ENCODE results near the gene DOK7. TPM values are rescaled to one million over a fixed set of nuclear protein-coding genes. Genes with fewer than 3 reads are reported as not detected.

The DOK7 gene
- total and polyA plus RNA-seq, 2 donors: 0.33 to 1.8 TPM

DNA sequence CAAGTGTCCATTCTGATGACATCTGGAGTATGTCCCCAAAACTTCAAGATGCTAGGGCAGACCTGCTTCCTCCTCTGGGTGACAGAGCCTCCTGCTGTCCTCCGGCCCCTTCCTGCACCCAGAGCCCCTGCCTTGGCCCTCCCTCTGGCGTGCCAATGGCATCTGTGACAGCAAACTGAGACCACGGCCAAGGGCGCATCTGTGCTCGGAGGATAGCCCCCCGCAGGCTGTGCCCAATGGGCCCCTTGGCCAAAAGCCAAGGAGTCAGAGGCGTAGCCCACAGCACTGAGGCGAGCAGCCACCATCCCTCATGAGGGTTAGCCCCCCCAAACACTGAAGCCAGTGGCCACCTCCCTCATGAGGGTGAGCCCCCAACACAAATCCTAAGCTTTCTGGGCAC, 61.2 kb downstream of the DOK7 start:
- DNase-seq (ENCODE audit: low read depth in 6 of 9, low spot score in 9 of 9): no peak
- Histone ChIP-seq H3K27me3 (ENCODE audit: control insufficient read depth in 2 of 2, insufficient read depth in 1 of 2, low read length in 1 of 2) (no peaks in the 10 kb centered on the region), H3K9me3 (ENCODE audit: control insufficient read depth in 2 of 2, insufficient read depth in 1 of 2, low read length in 1 of 2) (no peaks in the 10 kb centered on the region), H3K36me3 (ENCODE audit: control insufficient read depth in 2 of 2, insufficient read depth in 2 of 2, low read length in 1 of 2) (peaks cover 53 to 75% of the 10 kb centered on the region in 2 donors), H3K27ac (ENCODE audit: low read depth in 1 of 2, low read length in 1 of 2) (no peak overlapping the region), H3K4me3 (ENCODE audit: low read length in 2 of 2) (no peak overlapping the region), H3K4me1 (ENCODE audit: control insufficient read depth in 2 of 2, insufficient read depth in 2 of 2, low read length in 2 of 2) (no peaks in the 10 kb centered on the region)
- 96% methylated on average over 8 of the region's 8 CpGs for WGBS

DNA sequence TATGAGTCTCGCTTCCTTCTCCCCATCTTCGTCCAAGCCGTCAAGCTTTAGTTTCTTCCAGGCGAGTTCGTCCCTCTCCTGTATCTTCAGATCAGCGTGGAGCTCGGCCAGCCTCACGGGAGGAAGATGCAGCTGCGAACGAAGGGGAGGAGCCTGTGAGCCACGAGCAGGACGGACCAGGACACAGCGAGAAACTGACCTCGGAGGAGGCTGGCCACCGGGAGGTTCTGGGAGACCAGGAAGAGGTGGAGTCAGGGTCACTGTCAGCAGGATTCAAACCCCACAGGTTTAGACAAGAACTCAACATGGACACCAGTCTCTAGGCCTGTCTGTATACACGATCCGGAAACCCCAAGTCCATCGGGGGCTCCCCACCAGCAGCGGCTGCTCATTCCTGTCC, 61.8 kb downstream of the DOK7 start:
- peaks cover 47 to 72% of the 10 kb centered on the region in 2 donors for H3K36me3 ChIP-seq (ENCODE audit: control insufficient read depth in 2 of 2, insufficient read depth in 2 of 2, low read length in 1 of 2)

DNA sequence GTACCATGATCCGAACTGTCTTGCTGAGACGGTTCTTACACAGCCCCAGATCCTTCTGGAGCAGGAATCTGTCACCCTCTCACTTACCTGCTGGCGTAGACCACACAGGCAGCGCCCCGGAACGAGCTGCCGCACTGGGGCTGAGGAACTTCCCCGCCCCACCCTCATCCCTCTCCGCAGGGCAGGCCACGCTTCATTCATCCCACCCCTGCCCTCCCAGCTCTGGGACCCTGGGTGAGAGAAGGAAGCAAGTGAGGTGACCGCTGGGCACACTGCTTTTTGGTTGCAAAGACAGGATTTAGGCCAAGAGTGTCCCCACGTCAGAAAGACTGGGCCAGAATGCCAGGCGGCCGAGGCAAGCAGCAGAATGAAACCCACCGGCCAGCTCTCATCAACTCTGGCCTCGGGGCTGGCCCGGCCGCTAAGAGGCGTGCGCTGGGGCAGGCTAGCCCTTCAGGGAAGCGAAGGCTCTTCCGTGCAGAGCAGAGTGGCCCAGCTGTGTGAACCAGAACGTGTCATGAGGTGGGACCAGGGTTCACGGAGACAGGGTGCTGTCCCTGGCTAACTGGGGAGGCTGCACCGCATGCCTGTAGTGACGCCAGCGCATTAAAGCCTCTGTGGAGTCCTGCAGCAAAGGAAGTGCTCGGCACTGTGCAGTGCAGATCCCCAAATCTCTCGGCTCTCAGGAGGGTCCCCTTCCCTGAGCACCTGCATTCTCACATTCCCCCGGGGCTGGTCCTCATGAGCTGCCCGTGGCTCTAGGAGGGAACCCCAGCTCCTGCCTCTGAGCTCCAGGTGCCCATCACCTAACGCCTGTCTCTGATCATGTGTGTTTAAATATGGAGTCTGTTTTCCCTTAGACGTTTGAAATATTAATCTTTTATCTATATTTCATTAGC, 62.7 kb downstream of the DOK7 start:
- 97% methylated on average over 33 of the region's 33 CpGs for WGBS
- H3K36me3 ChIP-seq (ENCODE audit: control insufficient read depth in 2 of 2, insufficient read depth in 2 of 2, low read length in 1 of 2): peaks cover 40 to 63% of the 10 kb centered on the region in 2 donors

More for the DNA sequence above, 61.8 kb downstream of the DOK7 start:
- Histone ChIP-seq H3K9me3 (ENCODE audit: control insufficient read depth in 2 of 2, insufficient read depth in 1 of 2, low read length in 1 of 2) (no peaks in the 10 kb centered on the region), H3K27me3 (ENCODE audit: control insufficient read depth in 2 of 2, insufficient read depth in 1 of 2, low read length in 1 of 2) (no peaks in the 10 kb centered on the region), H3K4me3 (ENCODE audit: low read length in 2 of 2) (no peak overlapping the region), H3K4me1 (ENCODE audit: control insufficient read depth in 2 of 2, insufficient read depth in 2 of 2, low read length in 2 of 2) (no peaks in the 10 kb centered on the region), H3K27ac (ENCODE audit: low read depth in 1 of 2, low read length in 1 of 2) (no peak overlapping the region)
- WGBS: 96% methylated on average over 19 of the region's 19 CpGs
- DNase-seq (ENCODE audit: low read depth in 6 of 9, low spot score in 9 of 9): no peak

DNA sequence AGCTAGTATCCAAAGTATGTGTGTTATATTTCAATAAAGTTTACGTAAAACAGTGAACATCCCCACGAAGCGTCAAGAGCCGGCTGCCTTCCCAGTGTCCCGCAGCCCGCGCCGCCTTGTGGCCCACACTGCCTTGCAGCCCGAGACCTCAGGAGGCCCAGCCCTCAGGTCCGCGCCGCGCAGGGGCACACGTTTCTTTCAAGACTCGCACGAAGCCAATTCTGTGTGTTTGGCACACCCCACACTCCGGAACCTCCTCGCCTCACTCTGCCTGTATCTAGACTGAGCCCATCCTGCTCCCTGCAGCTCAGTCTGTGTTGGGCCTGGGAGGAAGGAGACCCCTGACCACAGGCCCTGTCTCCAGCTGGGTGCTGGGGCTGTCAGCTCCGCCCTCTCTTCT, 63.4 kb downstream of the DOK7 start:
- H3K4me3 ChIP-seq (ENCODE audit: low read length in 2 of 2): no peak overlapping the region
- H3K27me3 ChIP-seq (ENCODE audit: control insufficient read depth in 2 of 2, insufficient read depth in 1 of 2, low read length in 1 of 2): no peaks in the 10 kb centered on the region
- H3K36me3 ChIP-seq (ENCODE audit: control insufficient read depth in 2 of 2, insufficient read depth in 2 of 2, low read length in 1 of 2): peaks cover 33 to 56% of the 10 kb centered on the region in 2 donors
- WGBS: 97% methylated on average over 19 of the region's 19 CpGs
- H3K27ac ChIP-seq (ENCODE audit: low read depth in 1 of 2, low read length in 1 of 2): no peak overlapping the region
- no peak for DNase-seq (ENCODE audit: low read depth in 6 of 9, low spot score in 9 of 9)
- no peaks in the 10 kb centered on the region for H3K9me3 ChIP-seq (ENCODE audit: control insufficient read depth in 2 of 2, insufficient read depth in 1 of 2, low read length in 1 of 2)
- H3K4me1 ChIP-seq (ENCODE audit: control insufficient read depth in 2 of 2, insufficient read depth in 2 of 2, low read length in 2 of 2): peaks cover 12 to 13% of the 10 kb centered on the region in 2 donors

More for the DNA sequence above, 62.7 kb downstream of the DOK7 start:
- no peak for DNase-seq (ENCODE audit: low read depth in 6 of 9, low spot score in 9 of 9)
- Histone ChIP-seq H3K9me3 (ENCODE audit: control insufficient read depth in 2 of 2, insufficient read depth in 1 of 2, low read length in 1 of 2) (no peaks in the 10 kb centered on the region), H3K4me1 (ENCODE audit: control insufficient read depth in 2 of 2, insufficient read depth in 2 of 2, low read length in 2 of 2) (peaks cover 5 to 7% of the 10 kb centered on the region in 2 donors), H3K27ac (ENCODE audit: low read depth in 1 of 2, low read length in 1 of 2) (no peak overlapping the region), H3K4me3 (ENCODE audit: low read length in 2 of 2) (no peak overlapping the region), H3K27me3 (ENCODE audit: control insufficient read depth in 2 of 2, insufficient read depth in 1 of 2, low read length in 1 of 2) (no peaks in the 10 kb centered on the region)

DNA sequence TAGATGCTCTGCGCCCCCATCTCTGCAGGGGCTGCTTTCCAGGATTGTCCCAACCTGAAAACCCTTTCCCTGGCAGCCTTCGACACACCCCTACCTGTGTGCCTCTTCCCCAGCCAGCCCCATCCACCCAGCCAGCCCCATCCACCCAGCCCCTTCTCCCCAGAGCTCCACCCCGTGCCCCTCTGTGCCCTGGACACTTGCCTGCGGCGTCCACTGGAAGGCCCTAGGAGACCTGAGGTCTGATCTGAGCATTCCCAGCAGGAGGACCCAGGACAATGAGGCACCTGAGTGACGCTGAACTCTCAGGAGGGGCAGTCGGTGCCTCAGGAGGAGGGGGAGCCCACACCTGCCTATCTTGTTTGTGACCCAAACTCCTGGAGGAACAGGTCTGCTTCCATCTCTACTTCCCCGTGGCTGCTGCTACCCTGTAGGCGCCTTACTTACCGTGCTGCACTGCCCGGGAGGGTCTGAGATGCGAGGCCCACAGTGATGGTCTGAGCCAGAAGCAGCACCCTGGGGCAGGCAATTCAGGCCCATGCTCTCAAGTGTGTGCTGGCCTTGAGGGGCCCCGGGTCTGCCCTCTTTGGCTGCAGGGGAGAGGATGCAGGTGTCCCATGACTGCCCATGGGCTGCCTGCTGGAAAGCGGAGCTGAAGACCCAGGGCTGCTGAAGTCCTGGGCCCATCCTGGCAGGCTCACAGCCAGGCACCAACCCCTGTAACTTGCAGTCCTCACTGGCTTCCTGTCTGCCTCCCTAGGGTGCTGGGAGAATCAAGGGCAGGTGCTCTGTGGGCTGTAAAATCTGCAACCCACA, 64.2 kb downstream of the DOK7 start:
- Histone ChIP-seq H3K36me3 (ENCODE audit: control insufficient read depth in 2 of 2, insufficient read depth in 2 of 2, low read length in 1 of 2) (peaks cover 26 to 48% of the 10 kb centered on the region in 2 donors), H3K4me3 (ENCODE audit: low read length in 2 of 2) (no peak overlapping the region), H3K4me1 (ENCODE audit: control insufficient read depth in 2 of 2, insufficient read depth in 2 of 2, low read length in 2 of 2) (peaks cover 16% of the 10 kb centered on the region in 2 donors), H3K27me3 (ENCODE audit: control insufficient read depth in 2 of 2, insufficient read depth in 1 of 2, low read length in 1 of 2) (no peaks in the 10 kb centered on the region), H3K9me3 (ENCODE audit: control insufficient read depth in 2 of 2, insufficient read depth in 1 of 2, low read length in 1 of 2) (no peaks in the 10 kb centered on the region), H3K27ac (ENCODE audit: low read depth in 1 of 2, low read length in 1 of 2) (no peak overlapping the region)
- no peak for DNase-seq (ENCODE audit: low read depth in 6 of 9, low spot score in 9 of 9)
- WGBS: 96% methylated on average over 14 of the region's 14 CpGs

DNA sequence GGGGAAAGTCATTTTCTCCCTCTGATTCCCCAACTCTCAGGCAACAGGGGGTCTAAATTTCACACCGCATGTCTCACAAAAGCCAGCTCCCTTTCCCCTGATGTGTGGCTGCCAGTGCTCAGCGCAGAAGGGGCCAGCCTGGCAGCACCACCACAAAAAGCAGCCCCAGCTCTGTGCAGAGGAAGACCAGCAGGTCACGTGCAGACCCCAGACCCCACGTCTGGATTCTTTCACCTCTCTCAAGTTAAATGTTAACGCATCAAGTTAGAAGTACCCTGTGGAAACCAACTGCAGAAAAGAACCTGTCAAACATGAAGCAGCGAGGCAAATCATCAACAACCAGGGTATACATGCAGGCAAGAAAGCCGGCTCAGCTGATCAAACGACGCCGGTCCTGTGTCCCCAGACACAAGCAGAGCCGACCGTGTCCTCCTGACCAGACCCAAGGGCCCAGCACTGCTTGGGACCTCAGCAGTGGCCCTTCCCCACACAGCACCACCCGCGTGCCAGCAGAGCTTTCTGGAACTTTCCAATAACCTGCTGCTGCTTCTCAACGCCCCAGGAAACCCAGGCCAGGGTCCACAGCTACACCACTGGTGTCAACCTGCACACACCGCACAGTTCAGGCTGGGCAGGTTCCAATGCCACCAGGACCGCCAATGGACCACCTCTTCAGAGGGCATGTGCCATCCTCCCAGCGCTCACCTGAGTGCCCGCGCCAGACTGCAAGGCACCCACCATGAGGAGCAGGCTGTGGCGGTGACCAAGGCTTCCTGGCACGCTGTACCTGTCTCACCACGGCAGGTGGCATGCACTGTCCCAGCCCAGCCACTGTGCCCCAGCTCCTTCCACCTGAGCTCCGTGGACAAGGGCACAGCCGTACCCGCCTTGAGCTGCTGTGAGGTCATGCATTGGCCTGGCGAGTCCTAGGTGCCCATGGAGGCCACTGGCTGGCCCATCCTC, 65.1 kb downstream of the DOK7 start:
- Histone ChIP-seq H3K27ac (ENCODE audit: low read depth in 1 of 2, low read length in 1 of 2) (no peak overlapping the region), H3K27me3 (ENCODE audit: control insufficient read depth in 2 of 2, insufficient read depth in 1 of 2, low read length in 1 of 2) (peaks cover 0 to 8% of the 10 kb centered on the region in 2 donors), H3K36me3 (ENCODE audit: control insufficient read depth in 2 of 2, insufficient read depth in 2 of 2, low read length in 1 of 2) (peaks cover 23 to 39% of the 10 kb centered on the region in 2 donors), H3K4me3 (ENCODE audit: low read length in 2 of 2) (no peak overlapping the region), H3K4me1 (ENCODE audit: control insufficient read depth in 2 of 2, insufficient read depth in 2 of 2, low read length in 2 of 2) (peaks cover 20% of the 10 kb centered on the region in 2 donors), H3K9me3 (ENCODE audit: control insufficient read depth in 2 of 2, insufficient read depth in 1 of 2, low read length in 1 of 2) (no peaks in the 10 kb centered on the region)
- 97% methylated on average over 27 of the region's 27 CpGs for WGBS
- DNase-seq (ENCODE audit: low read depth in 6 of 9, low spot score in 9 of 9): no peak

DNA sequence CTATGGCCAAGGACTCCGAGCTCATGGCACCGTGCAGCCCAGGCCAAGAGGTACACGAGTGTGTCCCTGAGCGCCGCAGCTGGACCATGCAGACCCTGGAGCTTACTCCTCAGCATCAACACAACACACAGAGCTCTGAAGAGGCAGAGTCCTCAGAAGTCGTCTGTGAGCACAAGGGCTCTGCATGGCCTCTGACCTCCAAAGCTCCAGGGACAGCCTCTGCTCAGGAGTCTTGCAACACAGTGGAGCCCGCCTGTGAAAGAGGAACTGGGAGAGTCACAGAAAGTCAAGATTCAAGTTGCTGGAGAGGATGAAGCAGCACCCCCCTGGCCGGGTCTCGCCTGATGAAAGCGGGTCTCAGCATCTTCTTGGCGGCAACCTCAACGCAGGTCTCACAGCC, 66.3 kb downstream of the DOK7 start:
- Histone ChIP-seq H3K36me3 (ENCODE audit: control insufficient read depth in 2 of 2, insufficient read depth in 2 of 2, low read length in 1 of 2) (peaks cover 13 to 28% of the 10 kb centered on the region in 2 donors), H3K4me3 (ENCODE audit: low read length in 2 of 2) (no peak overlapping the region), H3K27ac (ENCODE audit: low read depth in 1 of 2, low read length in 1 of 2) (no peak overlapping the region), H3K27me3 (ENCODE audit: control insufficient read depth in 2 of 2, insufficient read depth in 1 of 2, low read length in 1 of 2) (peaks cover 2 to 18% of the 10 kb centered on the region in 2 donors), H3K9me3 (ENCODE audit: control insufficient read depth in 2 of 2, insufficient read depth in 1 of 2, low read length in 1 of 2) (no peaks in the 10 kb centered on the region), H3K4me1 (ENCODE audit: control insufficient read depth in 2 of 2, insufficient read depth in 2 of 2, low read length in 2 of 2) (peaks cover 20% of the 10 kb centered on the region in 2 donors)
- DNase-seq (ENCODE audit: low read depth in 6 of 9, low spot score in 9 of 9): no peak
- 96% methylated on average over 12 of the region's 12 CpGs for WGBS

DNA sequence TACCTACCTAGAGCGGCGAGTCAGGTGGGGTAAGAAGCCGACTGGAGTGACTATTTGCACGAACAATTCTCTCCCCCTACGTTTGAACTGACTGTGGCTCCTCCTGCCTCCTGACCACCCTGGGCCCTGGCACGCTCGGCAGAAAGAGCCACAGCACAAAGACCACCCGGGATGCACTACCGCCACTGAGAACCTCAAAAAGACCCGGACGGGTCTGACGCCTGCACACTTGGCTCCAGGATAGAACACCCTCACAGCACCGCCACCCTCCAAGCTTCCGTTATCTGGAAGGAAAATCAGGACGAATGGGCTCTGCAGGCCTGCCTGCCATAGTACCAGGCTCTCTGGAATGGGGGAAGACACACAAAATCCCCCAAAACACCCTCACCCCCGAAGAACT, 66.9 kb downstream of the DOK7 start:
- Histone ChIP-seq H3K36me3 (ENCODE audit: control insufficient read depth in 2 of 2, insufficient read depth in 2 of 2, low read length in 1 of 2) (peaks cover 9 to 21% of the 10 kb centered on the region in 2 donors), H3K27me3 (ENCODE audit: control insufficient read depth in 2 of 2, insufficient read depth in 1 of 2, low read length in 1 of 2) (peaks cover 2 to 18% of the 10 kb centered on the region in 2 donors), H3K4me1 (ENCODE audit: control insufficient read depth in 2 of 2, insufficient read depth in 2 of 2, low read length in 2 of 2) (peaks cover 20% of the 10 kb centered on the region in 2 donors), H3K9me3 (ENCODE audit: control insufficient read depth in 2 of 2, insufficient read depth in 1 of 2, low read length in 1 of 2) (no peaks in the 10 kb centered on the region), H3K4me3 (ENCODE audit: low read length in 2 of 2) (no peak overlapping the region), H3K27ac (ENCODE audit: low read depth in 1 of 2, low read length in 1 of 2) (no peak overlapping the region)
- WGBS: 97% methylated on average over 16 of the region's 16 CpGs
- DNase-seq (ENCODE audit: low read depth in 6 of 9, low spot score in 9 of 9): no peak

Data from thymus (tissue), 11 donors.